ENCODE results near the gene WDR83. TPM values are rescaled to one million over a fixed set of nuclear protein-coding genes. Genes with fewer than 3 reads are reported as not detected.

Gene WDR83
- total and polyA plus RNA-seq, 2 of the 8 experiments (the other 6 are each of a cell fraction or from before 2014, with no cell fraction given) = 12.6 to 15.3 TPM

GRCh38 chr19:12649941-12650340 is 16.7 kb upstream of the WDR83 start:
- DNase-seq (ENCODE audit: low read depth in 1 of 2, low spot score in 2 of 2) = no peak
- ChIA-PET POLR2A (ENCODE audit: partially characterized antibody) (interaction anchor here (1.4 to 1.7 kb wide), 3 partner anchors 17 to 39 kb away, joined by 4 to 7 read pairs (median 6); partner anchors contain the start of genes MAN2B1, WDR83 and ZNF791), CTCF (ENCODE audit: partially characterized antibody) (interaction anchor here (0.6 to 1.6 kb wide), 6 partner anchors 10 to 221 kb away, joined by 3 to 13 read pairs (median 6); no protein-coding TSS in a partner anchor)
- TF ChIP-seq USF2 (IDR thresholded peaks at IDR 0.05; ENCODE audit: low read length) (no peak), CHD1 (IDR thresholded peaks at IDR 0.05; ENCODE audit: low read depth, low read length) (no peak), SUZ12 (IDR thresholded peaks at IDR 0.05; ENCODE audit: low read length) (no peak), KDM5A (IDR thresholded peaks at IDR 0.05; ENCODE audit: low read length) (no peak), BACH1 (IDR thresholded peaks at IDR 0.05; ENCODE audit: low read length) (no peak), ATF3 (IDR thresholded peaks at IDR 0.05; ENCODE audit: insufficient read depth, low read depth, low read length) (no peak), CBX5 (IDR thresholded peaks at IDR 0.05; ENCODE audit: low read depth, low read length) (no peak), BCL11A (IDR thresholded peaks at IDR 0.05; ENCODE audit: low read depth in 2 of 2, low read length in 2 of 2) (no peak), CTCF (IDR thresholded peaks at IDR 0.05; ENCODE audit: control extremely low read depth in 1 of 3, insufficient read depth in 1 of 3, low read depth in 1 of 3, low read length in 3 of 3) (no peak), POU5F1 (IDR thresholded peaks at IDR 0.05; ENCODE audit: low read depth, low read length) (no peak)

More at GRCh38 chr19:12649941-12650340, 16.7 kb upstream of the WDR83 start:
- no peak overlapping the region for H3K9ac ChIP-seq (replicated peaks in 1 of 4; ENCODE audit: extremely low read depth in 1 of 4, low read depth in 3 of 4, low read length in 3 of 4)
- no peak overlapping the region for H2BK120ac ChIP-seq (replicated peaks; ENCODE audit: low read depth, low read length)
- H3K18ac ChIP-seq (ENCODE audit: extremely low read depth, low read length) = no peak overlapping the region
- no peak overlapping the region for H4K8ac ChIP-seq (ENCODE audit: extremely low read depth, insufficient read depth, low read length)
- H3K4me3 ChIP-seq (ENCODE audit: extremely low read depth in 1 of 4, insufficient read depth in 2 of 4, low read depth in 3 of 4, low read length in 4 of 4) = no peak overlapping the region
- H3K27me3 ChIP-seq (replicated peaks in 1 of 4; ENCODE audit: control insufficient read depth in 3 of 4, extremely low read depth in 1 of 4, insufficient read depth in 3 of 4, low read length in 3 of 4) = no peaks in the 10 kb centered on the region
- no peak overlapping the region for H4K91ac ChIP-seq (replicated peaks; ENCODE audit: insufficient read length, low read length)
- WGBS, 2 experiments (ENCODE audit: extremely low coverage in 1 of 2, insufficient coverage in 1 of 2, insufficient read length in 1 of 2, insufficient replicate concordance in 2 of 2, low coverage in 1 of 2, low lambda C conversion rate in 2 of 2, missing lambda C conversion rate in 1 of 2) = 97% methylated on average over 10 of the region's 10 CpGs; no CpG with 5 or more reads in 1 of the 2 experiments
- no peak overlapping the region for H2AK5ac ChIP-seq (ENCODE audit: low read depth, low read length)
- H2BK5ac ChIP-seq (ENCODE audit: low read depth, low read length) = no peak overlapping the region
- no peaks in the 10 kb centered on the region for H3K79me2 ChIP-seq (ENCODE audit: control insufficient read depth in 1 of 2, insufficient read depth in 2 of 2, low read length in 2 of 2)
- no peak overlapping the region for H3K4ac ChIP-seq (replicated peaks; ENCODE audit: insufficient read length, low read depth, low read length)
- H3K4me2 ChIP-seq (ENCODE audit: insufficient read depth in 1 of 2, low read depth in 2 of 2, low read length in 2 of 2) = no peak overlapping the region
- no peaks in the 10 kb centered on the region for H3K4me1 ChIP-seq (replicated peaks in 1 of 4; ENCODE audit: control insufficient read depth in 3 of 4, insufficient read depth in 4 of 4, low read length in 3 of 4)
- H2BK20ac ChIP-seq (ENCODE audit: low read length) = no peak overlapping the region
- no peak overlapping the region for H3K56ac ChIP-seq (replicated peaks; ENCODE audit: insufficient read length, low read depth, low read length)
- H3K27ac ChIP-seq (ENCODE audit: low read depth, low read length) = no peak overlapping the region
- no peak overlapping the region for H2AFZ ChIP-seq (ENCODE audit: low read length)
- H4K20me1 ChIP-seq (replicated peaks in 1 of 2; ENCODE audit: control insufficient read depth in 1 of 2, insufficient read depth in 2 of 2, low read length in 2 of 2) = no peaks in the 10 kb centered on the region
- no peak overlapping the region for H2BK15ac ChIP-seq (ENCODE audit: low read length)
- no peak overlapping the region; the same call in 1 of the 2 replicates for H2BK12ac ChIP-seq (ENCODE audit: low read depth, low read length)
- H4K5ac ChIP-seq (ENCODE audit: insufficient read length, low read depth, low read length) = no peak overlapping the region
- H3K23ac ChIP-seq (ENCODE audit: insufficient read length) = no peak overlapping the region
- H3K23me2 ChIP-seq (ENCODE audit: low read depth, low read length) = no peaks in the 10 kb centered on the region
- H3K14ac ChIP-seq (ENCODE audit: insufficient read length) = no peak overlapping the region
- peaks cover 0 to 4% of the 10 kb centered on the region in 2 experiments; a peak in 1 of 4 replicates for H3K9me3 ChIP-seq (ENCODE audit: insufficient read depth in 2 of 2, low read depth in 1 of 2, low read length in 1 of 2)
- no peak for FAIRE-seq
- H3K79me1 ChIP-seq (ENCODE audit: low read depth, low read length) = no peaks in the 10 kb centered on the region
- H3K36me3 ChIP-seq (ENCODE audit: control insufficient read depth in 2 of 4, insufficient read depth in 4 of 4, low read length in 3 of 4) = peaks cover under 1 to 5% (median 2%) of the 10 kb centered on the region in 4 experiments; a peak in 6 of 8 replicates

Measured in H1 (cell line).